ENCODE measurements around the gene PRICKLE2.

DNA sequence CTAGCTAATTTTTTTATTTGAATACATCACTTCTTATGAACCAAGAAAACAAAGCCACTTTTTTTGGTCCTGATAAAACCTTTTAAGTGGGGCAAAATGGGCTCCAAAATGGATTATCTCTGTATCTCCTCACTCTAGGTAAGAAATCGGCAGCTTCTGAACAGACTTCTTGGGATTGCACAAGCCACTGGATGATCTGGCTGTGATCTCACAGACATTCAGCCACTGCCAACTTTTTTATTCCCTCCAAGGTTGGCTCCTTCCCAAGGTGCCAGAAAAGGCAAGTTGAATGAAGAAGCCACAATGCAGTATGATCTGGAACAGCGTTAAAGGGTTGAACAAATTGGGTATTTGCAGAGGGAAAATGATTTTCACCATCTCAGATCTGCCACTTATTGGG is 73.2 kb downstream of the PRICKLE2 start:
- TF ChIP-seq, protein P1, sequence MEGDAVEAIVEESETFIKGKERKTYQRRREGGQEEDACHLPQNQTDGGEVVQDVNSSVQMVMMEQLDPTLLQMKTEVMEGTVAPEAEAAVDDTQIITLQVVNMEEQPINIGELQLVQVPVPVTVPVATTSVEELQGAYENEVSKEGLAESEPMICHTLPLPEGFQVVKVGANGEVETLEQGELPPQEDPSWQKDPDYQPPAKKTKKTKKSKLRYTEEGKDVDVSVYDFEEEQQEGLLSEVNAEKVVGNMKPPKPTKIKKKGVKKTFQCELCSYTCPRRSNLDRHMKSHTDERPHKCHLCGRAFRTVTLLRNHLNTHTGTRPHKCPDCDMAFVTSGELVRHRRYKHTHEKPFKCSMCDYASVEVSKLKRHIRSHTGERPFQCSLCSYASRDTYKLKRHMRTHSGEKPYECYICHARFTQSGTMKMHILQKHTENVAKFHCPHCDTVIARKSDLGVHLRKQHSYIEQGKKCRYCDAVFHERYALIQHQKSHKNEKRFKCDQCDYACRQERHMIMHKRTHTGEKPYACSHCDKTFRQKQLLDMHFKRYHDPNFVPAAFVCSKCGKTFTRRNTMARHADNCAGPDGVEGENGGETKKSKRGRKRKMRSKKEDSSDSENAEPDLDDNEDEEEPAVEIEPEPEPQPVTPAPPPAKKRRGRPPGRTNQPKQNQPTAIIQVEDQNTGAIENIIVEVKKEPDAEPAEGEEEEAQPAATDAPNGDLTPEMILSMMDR (IDR thresholded peaks at IDR 0.05): no peak
- TF ChIP-seq ZFX (IDR thresholded peaks at IDR 0.05; ENCODE audit: borderline replicate concordance): no peak
